GM12875 (cell line): ENCODE data around the gene SCG5.

Experiments
- H3K4me3 ChIP-seq: one replicate; pipeline ENCODE4 v1.5.1; 2011; ENCODE audit warnings: low read depth, low read length, control low read depth
- TF ChIP-seq, protein P1 (sequence below): IDR thresholded peaks from 2 replicates; pipeline ENCODE4 v1.5.1; 2011; ENCODE audit warnings: low read depth, mild to moderate bottlenecking, control low read depth, inconsistent platforms, low read length, moderate library complexity, borderline replicate concordance; ENCODE audit not compliant: insufficient read depth

Gene SCG5

DNA sequence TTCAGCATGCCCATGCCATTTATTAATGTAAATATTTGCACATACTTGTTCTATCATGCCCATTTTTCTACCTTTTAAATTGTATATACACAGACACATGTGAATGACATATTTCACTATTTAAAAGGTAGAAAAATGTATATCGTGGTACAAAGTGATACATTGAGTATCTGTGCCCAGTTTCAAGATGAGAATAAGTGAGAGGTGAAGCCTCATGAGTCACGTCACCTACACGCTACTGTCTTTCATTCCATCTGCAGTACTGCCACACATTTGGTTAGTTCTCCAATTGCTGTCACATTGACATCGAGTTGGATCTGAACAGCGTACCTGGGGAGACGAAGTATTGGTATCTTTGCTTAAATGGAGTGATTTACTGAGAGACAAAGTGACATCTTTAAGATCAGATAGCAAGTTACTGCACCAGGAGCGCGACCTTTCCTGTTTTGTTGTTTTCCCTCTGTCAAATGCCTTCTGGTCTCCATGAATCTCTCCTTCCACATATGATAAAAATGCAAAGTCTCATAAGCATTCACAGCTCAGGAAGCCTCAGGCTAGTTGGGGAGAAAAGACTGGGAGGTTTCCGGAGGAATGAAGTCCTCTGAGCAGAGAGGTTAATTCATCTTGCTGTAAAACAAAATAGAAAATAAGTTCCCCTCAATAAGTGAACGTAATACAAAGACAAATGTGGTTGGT, 88.3 kb downstream of the SCG5 start:
- no peak overlapping the region for H3K4me3 ChIP-seq
- TF ChIP-seq, protein P1, sequence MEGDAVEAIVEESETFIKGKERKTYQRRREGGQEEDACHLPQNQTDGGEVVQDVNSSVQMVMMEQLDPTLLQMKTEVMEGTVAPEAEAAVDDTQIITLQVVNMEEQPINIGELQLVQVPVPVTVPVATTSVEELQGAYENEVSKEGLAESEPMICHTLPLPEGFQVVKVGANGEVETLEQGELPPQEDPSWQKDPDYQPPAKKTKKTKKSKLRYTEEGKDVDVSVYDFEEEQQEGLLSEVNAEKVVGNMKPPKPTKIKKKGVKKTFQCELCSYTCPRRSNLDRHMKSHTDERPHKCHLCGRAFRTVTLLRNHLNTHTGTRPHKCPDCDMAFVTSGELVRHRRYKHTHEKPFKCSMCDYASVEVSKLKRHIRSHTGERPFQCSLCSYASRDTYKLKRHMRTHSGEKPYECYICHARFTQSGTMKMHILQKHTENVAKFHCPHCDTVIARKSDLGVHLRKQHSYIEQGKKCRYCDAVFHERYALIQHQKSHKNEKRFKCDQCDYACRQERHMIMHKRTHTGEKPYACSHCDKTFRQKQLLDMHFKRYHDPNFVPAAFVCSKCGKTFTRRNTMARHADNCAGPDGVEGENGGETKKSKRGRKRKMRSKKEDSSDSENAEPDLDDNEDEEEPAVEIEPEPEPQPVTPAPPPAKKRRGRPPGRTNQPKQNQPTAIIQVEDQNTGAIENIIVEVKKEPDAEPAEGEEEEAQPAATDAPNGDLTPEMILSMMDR, result no peak

DNA sequence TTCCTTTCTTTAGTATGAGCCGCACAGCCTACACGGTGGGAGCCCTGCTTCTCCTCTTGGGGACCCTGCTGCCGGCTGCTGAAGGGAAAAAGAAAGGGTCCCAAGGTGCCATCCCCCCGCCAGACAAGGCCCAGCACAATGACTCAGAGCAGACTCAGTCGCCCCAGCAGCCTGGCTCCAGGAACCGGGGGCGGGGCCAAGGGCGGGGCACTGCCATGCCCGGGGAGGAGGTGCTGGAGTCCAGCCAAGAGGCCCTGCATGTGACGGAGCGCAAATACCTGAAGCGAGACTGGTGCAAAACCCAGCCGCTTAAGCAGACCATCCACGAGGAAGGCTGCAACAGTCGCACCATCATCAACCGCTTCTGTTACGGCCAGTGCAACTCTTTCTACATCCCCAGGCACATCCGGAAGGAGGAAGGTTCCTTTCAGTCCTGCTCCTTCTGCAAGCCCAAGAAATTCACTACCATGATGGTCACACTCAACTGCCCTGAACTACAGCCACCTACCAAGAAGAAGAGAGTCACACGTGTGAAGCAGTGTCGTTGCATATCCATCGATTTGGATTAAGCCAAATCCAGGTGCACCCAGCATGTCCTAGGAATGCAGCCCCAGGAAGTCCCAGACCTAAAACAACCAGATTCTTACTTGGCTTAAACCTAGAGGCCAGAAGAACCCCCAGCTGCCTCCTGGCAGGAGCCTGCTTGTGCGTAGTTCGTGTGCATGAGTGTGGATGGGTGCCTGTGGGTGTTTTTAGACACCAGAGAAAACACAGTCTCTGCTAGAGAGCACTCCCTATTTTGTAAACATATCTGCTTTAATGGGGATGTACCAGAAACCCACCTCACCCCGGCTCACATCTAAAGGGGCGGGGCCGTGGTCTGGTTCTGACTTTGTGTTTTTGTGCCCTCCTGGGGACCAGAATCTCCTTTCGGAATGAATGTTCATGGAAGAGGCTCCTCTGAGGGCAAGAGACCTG, 89.5 kb downstream of the SCG5 start:
- TF ChIP-seq, protein P1, result no peak
- no peak overlapping the region for H3K4me3 ChIP-seq

DNA sequence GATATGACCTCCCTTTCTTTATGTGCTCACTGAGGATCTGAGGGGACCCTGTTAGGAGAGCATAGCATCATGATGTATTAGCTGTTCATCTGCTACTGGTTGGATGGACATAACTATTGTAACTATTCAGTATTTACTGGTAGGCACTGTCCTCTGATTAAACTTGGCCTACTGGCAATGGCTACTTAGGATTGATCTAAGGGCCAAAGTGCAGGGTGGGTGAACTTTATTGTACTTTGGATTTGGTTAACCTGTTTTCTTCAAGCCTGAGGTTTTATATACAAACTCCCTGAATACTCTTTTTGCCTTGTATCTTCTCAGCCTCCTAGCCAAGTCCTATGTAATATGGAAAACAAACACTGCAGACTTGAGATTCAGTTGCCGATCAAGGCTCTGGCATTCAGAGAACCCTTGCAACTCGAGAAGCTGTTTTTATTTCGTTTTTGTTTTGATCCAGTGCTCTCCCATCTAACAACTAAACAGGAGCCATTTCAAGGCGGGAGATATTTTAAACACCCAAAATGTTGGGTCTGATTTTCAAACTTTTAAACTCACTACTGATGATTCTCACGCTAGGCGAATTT, 91.2 kb downstream of the SCG5 start:
- H3K4me3 ChIP-seq, result no peak overlapping the region
- TF ChIP-seq, protein P1, result no peak

DNA sequence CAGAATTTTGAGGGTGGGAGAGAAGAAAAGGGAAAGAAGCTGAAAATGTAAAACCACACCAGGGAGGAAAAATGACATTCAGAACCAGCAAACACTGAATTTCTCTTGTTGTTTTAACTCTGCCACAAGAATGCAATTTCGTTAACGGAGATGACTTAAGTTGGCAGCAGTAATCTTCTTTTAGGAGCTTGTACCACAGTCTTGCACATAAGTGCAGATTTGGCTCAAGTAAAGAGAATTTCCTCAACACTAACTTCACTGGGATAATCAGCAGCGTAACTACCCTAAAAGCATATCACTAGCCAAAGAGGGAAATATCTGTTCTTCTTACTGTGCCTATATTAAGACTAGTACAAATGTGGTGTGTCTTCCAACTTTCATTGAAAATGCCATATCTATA, 91.8 kb downstream of the SCG5 start:
- TF ChIP-seq, protein P1, result no peak
- no peak overlapping the region for H3K4me3 ChIP-seq

DNA sequence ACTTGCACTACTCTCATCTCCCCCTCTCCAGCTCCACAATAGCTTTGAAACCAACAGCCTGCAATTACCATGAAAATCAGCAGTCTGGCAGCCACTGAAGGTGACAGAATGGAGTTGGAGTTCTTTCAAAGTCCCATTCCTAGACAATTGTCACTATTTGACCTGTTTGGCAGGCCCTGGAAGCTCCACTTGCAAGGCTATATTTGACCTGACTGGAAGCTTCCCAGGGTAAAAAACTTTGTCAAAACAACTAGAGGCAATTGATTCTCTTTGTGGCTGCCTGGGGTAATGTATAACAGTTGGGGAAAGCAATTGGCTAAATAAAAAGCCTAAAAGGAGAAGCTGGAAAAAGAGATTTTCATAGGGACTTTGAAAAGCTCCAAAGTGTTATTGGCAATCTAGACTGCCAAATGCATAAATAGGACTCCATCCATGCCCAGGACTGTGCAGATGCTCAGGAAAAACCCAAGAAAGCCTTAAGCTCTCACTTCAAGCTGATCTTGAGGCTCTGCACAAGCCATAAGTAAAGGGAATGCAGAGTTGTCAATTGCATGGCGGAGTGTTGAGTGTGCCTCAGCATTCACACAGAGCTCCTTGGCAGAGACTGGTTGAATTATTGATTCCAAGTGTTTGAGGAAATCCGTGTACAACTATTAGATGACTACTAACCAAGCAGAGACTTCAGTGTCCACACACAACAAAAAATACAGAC, 94.6 kb downstream of the SCG5 start:
- no peak overlapping the region for H3K4me3 ChIP-seq
- TF ChIP-seq, protein P1, result no peak

DNA sequence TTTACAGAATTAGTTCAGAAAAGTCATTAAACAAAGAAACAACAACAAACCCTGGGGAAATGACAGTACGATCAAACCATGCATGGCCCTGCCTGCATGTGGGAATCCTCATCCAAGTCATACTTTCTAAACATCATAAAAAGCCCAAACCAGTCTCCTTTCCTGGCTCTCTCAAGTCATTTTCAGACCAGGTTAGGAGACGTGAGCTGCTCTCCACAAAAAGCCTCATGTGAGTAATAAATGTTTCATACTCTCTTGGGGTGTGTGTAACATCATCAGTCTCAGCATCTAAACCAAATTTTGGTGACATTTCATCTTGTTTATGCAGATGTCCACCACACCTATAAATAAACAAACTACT, 95.2 kb downstream of the SCG5 start:
- TF ChIP-seq, protein P1, result no peak
- H3K4me3 ChIP-seq, result no peak overlapping the region
